Astrocyte of the spinal cord (primary cell): ENCODE data around the gene KLF12.

Experiments used
- DNase-seq: peaks from one replicate; pipeline ENCODE4 v3.0.0; 2011; ENCODE audit warnings: low read depth, low spot score
- H3K4me3 ChIP-seq: 2 replicates; pipeline ENCODE4 v1.5.1; 2011; ENCODE audit warnings: low read depth, mild to moderate bottlenecking, low read length, moderate library complexity
- CTCF ChIP-seq: IDR thresholded peaks from 2 replicates; pipeline ENCODE4 v1.5.1; 2012; ENCODE audit warnings: low read depth, mild to moderate bottlenecking, low read length, inconsistent platforms
- in situ Hi-C: cut with HindIII; loops from 2 replicates; pipeline ENCODE4 v1.10.0; 2017; ENCODE audit warnings: low sequenced_read_pairs

The KLF12 gene

GRCh38 chr13:74153316-74153715 is 19.1 kb upstream of the KLF12 start:
- in situ Hi-C loops, result no loop called here
- no peak overlapping the region for H3K4me3 ChIP-seq
- no peak for TF ChIP-seq CTCF
- no peak for DNase-seq

- in situ Hi-C loops, result no loop called here
- DNase-seq, result no peak
- no peak for TF ChIP-seq CTCF
- H3K4me3 ChIP-seq, result no peak overlapping the region
Observed at GRCh38 chr13:74151859-74152258, 17.7 kb upstream of the KLF12 start.

- no peak for TF ChIP-seq CTCF
- in situ Hi-C loops, result no loop called here
- no peak for DNase-seq
Observed at GRCh38 chr13:74148352-74148751, 14.1 kb upstream of the KLF12 start.

GRCh38 chr13:74145249-74145975 is 11.2 kb upstream of the KLF12 start:
- in situ Hi-C loops, result no loop called here
- TF ChIP-seq CTCF, result no peak
- no peak overlapping the region for H3K4me3 ChIP-seq
- peak; percentile 26 for DNase-seq

More at GRCh38 chr13:74148352-74148751, 14.1 kb upstream of the KLF12 start:
- no peak overlapping the region for H3K4me3 ChIP-seq

- no peak overlapping the region for H3K4me3 ChIP-seq
- no peak for TF ChIP-seq CTCF
- in situ Hi-C loops, result no loop called here
- no peak for DNase-seq
Observed at GRCh38 chr13:74144269-74144668, 10.1 kb upstream of the KLF12 start.

GRCh38 chr13:74142257-74142656 is 8.1 kb upstream of the KLF12 start:
- DNase-seq, result no peak
- in situ Hi-C loops, result no loop called here
- no peak overlapping the region for H3K4me3 ChIP-seq
- no peak for TF ChIP-seq CTCF
